Breast epithelium (tissue), 3 donors: ENCODE data around the gene KRT74.

Experiments
- CTCF ChIP-seq, 3 donors: fragments of 450-650 bp; IDR thresholded peaks; one replicate each; pipeline ENCODE4 v1.5.1; 2016 to 2017; ENCODE audit warnings: antibody characterized with exemption in 3 of 3, mild to moderate bottlenecking in 3 of 3, moderate library complexity in 3 of 3
- POLR2A ChIP-seq: fragments of 450-650 bp; IDR thresholded peaks from one replicate; pipeline ENCODE4 v1.6.1; 2016; ENCODE audit warnings: antibody characterized with exemption, mild to moderate bottlenecking, moderate library complexity
- POLR2AphosphoS5 ChIP-seq, 3 donors: sonication (generic); formaldehyde crosslinking; IDR thresholded peaks; one replicate each; pipeline ENCODE4 v1.6.1; 2017; ENCODE audit warnings: antibody characterized with exemption in 3 of 3

- TF ChIP-seq POLR2A, result no peak
- TF ChIP-seq CTCF (IDR thresholded peaks at IDR 0.05), result no peak
- no peak for TF ChIP-seq POLR2AphosphoS5 (IDR thresholded peaks at IDR 0.05)
Observed at GRCh38 chr12:52539821-52540173, 33.8 kb downstream of the KRT74 start.
